HepG2 (cell line): Measurements from ENCODE around the gene AANAT.

Source experiments
- CTCF ChIP-seq: sonication (generic); formaldehyde crosslinking; IDR thresholded peaks from 2 replicates; pipeline ENCODE4 v1.5.0; 2020; ENCODE audit warnings: mild to moderate bottlenecking, missing genetic modification reagents, moderate library complexity
- SNRNP70 ChIP-seq: fragments of 200-400 bp; formaldehyde crosslinking; IDR thresholded peaks from 2 replicates; pipeline ENCODE4 v1.6.1; 2017; ENCODE audit warnings: mild to moderate bottlenecking, low read depth, low read length, moderate library complexity

GRCh38 chr17:76472258-76472645 is 4.8 kb downstream of the AANAT start:
- TF ChIP-seq SNRNP70 (no peak), CTCF (CRISPR knock-in tag) (no peak)
